Mesothelial cell of epicardium (in vitro differentiated cells): ENCODE data around the gene PRLH. TPM values are rescaled to one million over a fixed set of nuclear protein-coding genes. Genes with fewer than 3 reads are reported as not detected.

Experiments
- DNase-seq, 2 experiments: peaks; one replicate each; pipeline ENCODE4 v3.0.0; 2021; ENCODE audit warnings: low spot score in 2 of 2; ENCODE audit not compliant: unreplicated experiment in 2 of 2
- H3K27ac Mint-ChIP-seq: 2 replicates; pipeline ENCODE4 v1.8.0; 2021; ENCODE audit warnings: mixed read lengths
- H3K27me3 Mint-ChIP-seq: 2 replicates; pipeline ENCODE4 v1.8.0; 2021; ENCODE audit warnings: low read depth, mixed read lengths
- H3K36me3 Mint-ChIP-seq: 2 replicates; pipeline ENCODE4 v1.8.0; 2021; ENCODE audit warnings: mixed read lengths
- H3K4me1 Mint-ChIP-seq: 2 replicates; pipeline ENCODE4 v1.8.0; 2021; ENCODE audit warnings: mixed read lengths
- H3K4me3 Mint-ChIP-seq: 2 replicates; pipeline ENCODE4 v1.8.0; 2021; ENCODE audit warnings: mild to moderate bottlenecking, moderate library complexity, mixed read lengths
- H3K9me3 Mint-ChIP-seq: 2 replicates; pipeline ENCODE4 v1.8.0; 2021; ENCODE audit warnings: mixed read lengths
- CTCF ChIP-seq: fragments of 200-600 bp; sonication (generic); IDR thresholded peaks from one replicate; pipeline ENCODE4 v1.5.0; 2021; ENCODE audit warnings: antibody characterized with exemption; ENCODE audit not compliant: unreplicated experiment
- total RNA-seq: library from RNA; stranded (reverse); gene quantifications from 3 replicates; pipeline ENCODE4 v1.2.1, GENCODE V29; 2021

The PRLH gene
- total RNA-seq, 1 donor from 2014 or later = not detected

DNA sequence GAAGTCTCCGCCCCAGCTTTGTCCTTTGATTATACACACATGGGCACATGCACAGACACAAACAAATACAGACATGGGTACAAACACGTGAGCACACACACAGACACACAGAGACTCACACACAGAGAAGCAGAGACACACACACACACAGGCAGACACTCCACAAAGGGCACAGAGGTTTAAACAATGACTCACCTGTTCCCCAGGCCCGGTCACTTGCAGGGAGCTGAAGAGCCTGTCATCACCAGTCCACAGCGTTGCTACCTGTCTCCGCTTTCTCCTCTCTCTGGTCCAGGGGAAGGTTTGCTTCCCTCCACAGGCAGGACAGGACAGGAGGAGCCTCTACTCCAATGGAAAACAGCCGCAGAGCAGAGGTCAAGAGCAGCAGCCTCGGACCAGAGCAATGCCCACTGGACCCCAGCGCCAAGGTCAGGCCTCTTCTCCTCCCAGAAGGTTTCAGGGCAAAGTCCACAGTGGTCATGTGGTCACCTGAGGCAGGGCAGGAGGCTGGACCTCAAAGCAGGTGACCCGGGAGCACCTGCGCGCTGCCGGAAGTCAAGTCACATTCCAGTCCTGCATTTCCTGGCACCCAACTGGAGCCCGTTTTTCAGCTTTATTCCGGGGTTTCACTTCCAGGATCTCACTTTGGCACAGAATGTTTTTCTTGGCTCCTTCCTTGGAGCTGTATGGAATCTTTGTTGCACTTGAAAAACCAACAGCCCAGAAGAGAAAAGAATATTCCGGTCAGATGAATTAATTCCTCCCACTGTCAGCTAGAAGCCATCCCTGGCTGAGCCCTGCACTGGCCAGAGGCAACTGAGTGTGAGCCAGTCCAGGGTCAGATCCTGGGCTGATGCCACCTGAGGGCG, 24.1 kb downstream of the PRLH start, which contains the start of gene RAB17:
Gene RAB17, minus strand, starts transcription at position 463 of the 869 bp plus-strand sequence. CDS start 4,580 bp downstream, outside the sequence.
- Mint-ChIP-seq H3K36me3 (no peaks in the 10 kb centered on the region), H3K9me3 (peaks cover 4% of the 10 kb centered on the region), H3K4me1 (peaks cover 42% of the 10 kb centered on the region), H3K27me3 (peaks cover 8% of the 10 kb centered on the region), H3K4me3 (peak within 1 kb of the TSS; percentile 63), H3K27ac (peak within 1 kb of the TSS; percentile 82)
- TF ChIP-seq CTCF = no peak
- DNase-seq = no peak

GRCh38 chr2:237591141-237591881, 24.9 kb downstream of the PRLH start:
- TF ChIP-seq CTCF = no peak
- H3K4me1 Mint-ChIP-seq = peaks cover 42% of the 10 kb centered on the region
- H3K27ac Mint-ChIP-seq = peak overlapping the region; percentile 82
- H3K27me3 Mint-ChIP-seq = peaks cover 8% of the 10 kb centered on the region
- H3K36me3 Mint-ChIP-seq = no peaks in the 10 kb centered on the region
- no peak for DNase-seq
- H3K4me3 Mint-ChIP-seq = peak overlapping the region; percentile 63
- peaks cover 4% of the 10 kb centered on the region for H3K9me3 Mint-ChIP-seq

- DNase-seq = no peak
- Mint-ChIP-seq H3K9me3 (peaks cover under 1% of the 10 kb centered on the region), H3K4me3 (no peak overlapping the region), H3K27me3 (peaks cover 10% of the 10 kb centered on the region), H3K4me1 (peaks cover 42% of the 10 kb centered on the region), H3K36me3 (no peaks in the 10 kb centered on the region), H3K27ac (no peak overlapping the region)
- no peak for TF ChIP-seq CTCF
These were observed 26.1 kb downstream of the PRLH start for GRCh38 chr2:237592425-237592980.

DNA sequence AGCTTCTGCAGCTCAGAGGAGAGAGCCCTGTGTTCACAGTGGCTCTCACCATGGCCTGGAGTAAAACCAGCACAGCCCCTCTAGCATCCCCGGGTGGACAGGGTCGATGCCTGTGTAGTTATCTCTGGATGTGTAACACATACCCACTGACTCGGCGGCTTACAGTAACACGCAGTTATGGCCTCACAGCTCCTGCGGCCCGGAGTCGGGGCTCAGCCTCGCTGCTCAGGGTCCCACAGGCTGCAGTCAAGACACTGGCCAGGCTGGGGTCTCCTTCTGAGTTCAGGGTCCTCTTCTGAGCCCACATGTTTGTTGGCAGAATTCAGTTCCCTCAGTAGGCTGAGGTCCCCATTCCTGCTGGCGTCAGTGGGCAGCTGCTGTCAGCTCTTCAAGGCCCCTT, 26.7 kb downstream of the PRLH start:
- no peak for TF ChIP-seq CTCF
- Mint-ChIP-seq H3K36me3 (no peaks in the 10 kb centered on the region), H3K27ac (no peak overlapping the region), H3K4me1 (peaks cover 42% of the 10 kb centered on the region), H3K9me3 (no peaks in the 10 kb centered on the region), H3K4me3 (no peak overlapping the region), H3K27me3 (peaks cover 11% of the 10 kb centered on the region)
- no peak for DNase-seq

- Mint-ChIP-seq H3K9me3 (no peaks in the 10 kb centered on the region), H3K36me3 (no peaks in the 10 kb centered on the region), H3K27ac (no peak overlapping the region), H3K27me3 (peaks cover 16% of the 10 kb centered on the region), H3K4me3 (no peak overlapping the region), H3K4me1 (peaks cover 43% of the 10 kb centered on the region)
- no peak for DNase-seq
- TF ChIP-seq CTCF = no peak
These were observed 27.4 kb downstream of the PRLH start for GRCh38 chr2:237593596-237594320.
